ENCODE results near the gene TRABD. TPM values are rescaled to one million over a fixed set of nuclear protein-coding genes. Genes with fewer than 3 reads are reported as not detected.

Gene TRABD
- total RNA-seq, 1 donor from 2014 or later: 33.1 TPM

GRCh38 chr22:50225200-50225969 lies 39.7 kb downstream of the TRABD start:
- no peak for TF ChIP-seq CTCF (IDR thresholded peaks at IDR 0.05; ENCODE audit: unreplicated experiment)
- H3K4me1 Mint-ChIP-seq (ENCODE audit: unreplicated experiment): no peaks in the 10 kb centered on the region
- peaks cover 24% of the 10 kb centered on the region for H3K36me3 Mint-ChIP-seq (ENCODE audit: low read depth, unreplicated experiment)
- H3K9me3 Mint-ChIP-seq (ENCODE audit: unreplicated experiment): no peaks in the 10 kb centered on the region
- H3K4me3 Mint-ChIP-seq (ENCODE audit: unreplicated experiment): no peak overlapping the region
- DNase-seq (ENCODE audit: low spot score): no peak
- no peak overlapping the region for H3K27ac Mint-ChIP-seq (ENCODE audit: unreplicated experiment)
- H3K27me3 Mint-ChIP-seq (ENCODE audit: unreplicated experiment): peaks cover 10% of the 10 kb centered on the region

GRCh38 chr22:50226063-50226874 lies 40.6 kb downstream of the TRABD start:
- Mint-ChIP-seq H3K4me3 (ENCODE audit: unreplicated experiment) (no peak overlapping the region), H3K36me3 (ENCODE audit: low read depth, unreplicated experiment) (peaks cover 24% of the 10 kb centered on the region), H3K27ac (ENCODE audit: unreplicated experiment) (no peak overlapping the region), H3K9me3 (ENCODE audit: unreplicated experiment) (no peaks in the 10 kb centered on the region), H3K27me3 (ENCODE audit: unreplicated experiment) (peaks cover 10% of the 10 kb centered on the region), H3K4me1 (ENCODE audit: unreplicated experiment) (no peaks in the 10 kb centered on the region)
- no peak for DNase-seq (ENCODE audit: low spot score)
- TF ChIP-seq CTCF (IDR thresholded peaks at IDR 0.05; ENCODE audit: unreplicated experiment): no peak

- Mint-ChIP-seq H3K27me3 (ENCODE audit: unreplicated experiment) (peaks cover 10% of the 10 kb centered on the region), H3K27ac (ENCODE audit: unreplicated experiment) (no peak overlapping the region), H3K4me1 (ENCODE audit: unreplicated experiment) (no peaks in the 10 kb centered on the region), H3K4me3 (ENCODE audit: unreplicated experiment) (no peak overlapping the region), H3K36me3 (ENCODE audit: low read depth, unreplicated experiment) (peaks cover 24% of the 10 kb centered on the region), H3K9me3 (ENCODE audit: unreplicated experiment) (no peaks in the 10 kb centered on the region)
- DNase-seq (ENCODE audit: low spot score): no peak
- no peak for TF ChIP-seq CTCF (IDR thresholded peaks at IDR 0.05; ENCODE audit: unreplicated experiment)
These were observed 41.1 kb downstream of the TRABD start for GRCh38 chr22:50226875-50227165.

- Mint-ChIP-seq H3K27ac (ENCODE audit: unreplicated experiment) (no peak overlapping the region), H3K27me3 (ENCODE audit: unreplicated experiment) (peaks cover 9% of the 10 kb centered on the region), H3K4me3 (ENCODE audit: unreplicated experiment) (no peak overlapping the region), H3K36me3 (ENCODE audit: low read depth, unreplicated experiment) (peaks cover 27% of the 10 kb centered on the region), H3K4me1 (ENCODE audit: unreplicated experiment) (no peaks in the 10 kb centered on the region), H3K9me3 (ENCODE audit: unreplicated experiment) (no peaks in the 10 kb centered on the region)
- no peak for TF ChIP-seq CTCF (IDR thresholded peaks at IDR 0.05; ENCODE audit: unreplicated experiment)
- DNase-seq (ENCODE audit: low spot score): no peak
These were observed 42.0 kb downstream of the TRABD start for GRCh38 chr22:50227579-50228215.

Data from endothelial cell (in vitro differentiated cells).